Liver (tissue), 9 donors: ENCODE data around the gene SENP7. TPM values are rescaled to one million over a fixed set of nuclear protein-coding genes. Genes with fewer than 3 reads are reported as not detected.

Source experiments
- DNase-seq: peaks from one replicate; pipeline ENCODE4 v3.0.0-alpha.2; 2017; ENCODE audit warnings: low spot score
- H3K27ac ChIP-seq, 2 donors: one replicate each; pipeline ENCODE4 v1.7.0; 2013; ENCODE audit warnings: inconsistent platforms in 2 of 2, low read length in 2 of 2, control low read depth in 1 of 2, low read depth in 1 of 2, mild to moderate bottlenecking in 1 of 2
- H3K27me3 ChIP-seq, 4 donors: one replicate each; pipeline versions ENCODE4 v1.6.1 to v1.7.0; 2013; ENCODE audit warnings: low read length in 3 of 4, inconsistent platforms in 1 of 4, mild to moderate bottlenecking in 1 of 4, moderate library complexity in 1 of 4; ENCODE audit not compliant: control insufficient read depth in 4 of 4, insufficient read depth in 4 of 4
- H3K36me3 ChIP-seq, 4 donors: one replicate each; pipeline versions ENCODE4 v1.6.1 to v1.7.0; 2013; ENCODE audit warnings: low read length in 3 of 4, mild to moderate bottlenecking in 3 of 4, low read depth in 1 of 4, moderate library complexity in 1 of 4; ENCODE audit not compliant: control insufficient read depth in 4 of 4, insufficient read depth in 3 of 4
- H3K4me1 ChIP-seq, 4 donors: one replicate each; pipeline versions ENCODE4 v1.6.1 to v1.7.0; 2013; ENCODE audit warnings: low read length in 3 of 4, mild to moderate bottlenecking in 3 of 4, moderate library complexity in 1 of 4; ENCODE audit not compliant: control insufficient read depth in 4 of 4, insufficient read depth in 4 of 4
- H3K4me3 ChIP-seq, 3 donors: one replicate each; pipeline versions ENCODE4 v1.6.1 to v1.7.0; 2013; ENCODE audit warnings: low read length in 3 of 3, control low read depth in 1 of 3, low read depth in 1 of 3, mild to moderate bottlenecking in 1 of 3
- H3K9ac ChIP-seq, 2 donors: one replicate each; pipeline ENCODE4 v1.7.0; 2013; ENCODE audit warnings: low read length in 2 of 2, mild to moderate bottlenecking in 2 of 2, moderate library complexity in 2 of 2, control low read depth in 1 of 2, low read depth in 1 of 2
- H3K9me3 ChIP-seq, 4 donors: one replicate each; pipeline versions ENCODE4 v1.6.1 to v1.7.0; 2013; ENCODE audit warnings: low read length in 3 of 4; ENCODE audit not compliant: control insufficient read depth in 4 of 4
- EGR1 ChIP-seq, 2 donors: IDR thresholded peaks; 2 replicates each; pipeline ENCODE4 v1.6.1; 2016 to 2018; ENCODE audit warnings: antibody characterized with exemption in 2 of 2, low read depth in 2 of 2
- FOXA1 ChIP-seq: IDR thresholded peaks from 2 replicates; pipeline ENCODE4 v1.6.1; 2016; ENCODE audit warnings: antibody characterized with exemption
- FOXA2 ChIP-seq: IDR thresholded peaks from 2 replicates; pipeline ENCODE4 v1.6.1; 2016; ENCODE audit warnings: antibody characterized with exemption
- GABPA ChIP-seq, 2 donors: IDR thresholded peaks in 1 of 2; conservative IDR thresholded peaks in 1 of 2; 2 replicates each; pipeline ENCODE4 v1.6.1; 2016; ENCODE audit warnings: antibody characterized with exemption in 2 of 2, mild to moderate bottlenecking in 1 of 2, moderate library complexity in 1 of 2
- HNF4A ChIP-seq, 2 donors: conservative IDR thresholded peaks; 2 replicates each; pipeline ENCODE4 v1.6.1; 2016; ENCODE audit warnings: antibody characterized with exemption in 2 of 2, mild to moderate bottlenecking in 2 of 2
- JUND ChIP-seq, 2 donors: IDR thresholded peaks; 2 replicates each; pipeline ENCODE4 v1.6.1; 2016; ENCODE audit warnings: antibody characterized with exemption in 2 of 2
- NR2F2 ChIP-seq: IDR thresholded peaks from 2 replicates; pipeline ENCODE4 v1.6.1; 2016; ENCODE audit warnings: antibody characterized with exemption
- RAD21 ChIP-seq, 2 donors: IDR thresholded peaks; 2 replicates each; pipeline ENCODE4 v1.6.1; 2016; ENCODE audit warnings: antibody characterized with exemption in 2 of 2, mild to moderate bottlenecking in 2 of 2
- RXRA ChIP-seq, 2 donors: IDR thresholded peaks; 2 replicates each; pipeline ENCODE4 v1.6.1; 2017 to 2018; ENCODE audit warnings: antibody characterized with exemption in 2 of 2, mild to moderate bottlenecking in 1 of 2
- SP1 ChIP-seq: IDR thresholded peaks from 2 replicates; pipeline ENCODE4 v1.6.1; 2018; ENCODE audit warnings: antibody characterized with exemption, mild to moderate bottlenecking
- TAF1 ChIP-seq: conservative IDR thresholded peaks from 2 replicates; pipeline ENCODE4 v1.6.1; 2016; ENCODE audit warnings: antibody characterized with exemption, mild to moderate bottlenecking
- YY1 ChIP-seq: IDR thresholded peaks from 2 replicates; pipeline ENCODE4 v1.6.1; 2016; ENCODE audit warnings: antibody characterized with exemption, mild to moderate bottlenecking
- WGBS: extraction: QIAGEN DNeasy Blood & Tissue Kit; methylation state at CpG from one replicate; pipeline ENCODE4 v1.1.7; 2013; 5-methylcytosine and 5-hydroxymethylcytosine counted together
- polyA plus RNA-seq, 2 donors: library from polyadenylated mRNA; stranded (reverse) in 1 of 2; unstranded in 1 of 2; fragments of 200-250 nt in 1 of 2; fragments of >200 nt in 1 of 2; fragmentation: Nextera tagmentation in 1 of 2; extraction: Ambion mirVana in 1 of 2; gene quantifications; one replicate each; pipeline versions ENCODE4 v1.2.1 to v1.2.3, GENCODE V29; 2013 to 2015
- total RNA-seq, 2 donors: library from RNA; depleted of rRNA; stranded (reverse); fragments of >200 nt; gene quantifications; one replicate each; pipeline ENCODE4 v1.2.3, GENCODE V29; 2014
- TF ChIP-seq, protein P1 (sequence below): IDR thresholded peaks from 2 replicates; pipeline ENCODE4 v1.6.1; 2016; ENCODE audit warnings: antibody characterized with exemption, mild to moderate bottlenecking
- TF ChIP-seq, protein P2 (sequence below): IDR thresholded peaks from 2 replicates; pipeline ENCODE4 v1.6.1; 2016; ENCODE audit warnings: antibody characterized with exemption
- TF ChIP-seq, protein P3 (sequence below): IDR thresholded peaks from 2 replicates; pipeline ENCODE4 v1.6.1; 2016; ENCODE audit warnings: antibody characterized with exemption
- TF ChIP-seq, protein P4 (sequence below): IDR thresholded peaks from 2 replicates; pipeline ENCODE4 v1.6.1; 2016; ENCODE audit warnings: antibody characterized with exemption
- TF ChIP-seq, protein P5 (sequence below): fragments of 150-350 bp; IDR thresholded peaks from 2 replicates; pipeline ENCODE4 v1.5.1; 2017; ENCODE audit warnings: improper control_type of control experiment, low read depth, low read length; ENCODE audit not compliant: missing input control
- donor health status: healthy.
- donor health status: healthy.
- donor health status: healthy.
- donor health status: healthy.
- donor health status: healthy.

Gene SENP7
- total and polyA plus RNA-seq, 4 donors, result 1.9 to 18.5 (median 6.8) TPM

DNA sequence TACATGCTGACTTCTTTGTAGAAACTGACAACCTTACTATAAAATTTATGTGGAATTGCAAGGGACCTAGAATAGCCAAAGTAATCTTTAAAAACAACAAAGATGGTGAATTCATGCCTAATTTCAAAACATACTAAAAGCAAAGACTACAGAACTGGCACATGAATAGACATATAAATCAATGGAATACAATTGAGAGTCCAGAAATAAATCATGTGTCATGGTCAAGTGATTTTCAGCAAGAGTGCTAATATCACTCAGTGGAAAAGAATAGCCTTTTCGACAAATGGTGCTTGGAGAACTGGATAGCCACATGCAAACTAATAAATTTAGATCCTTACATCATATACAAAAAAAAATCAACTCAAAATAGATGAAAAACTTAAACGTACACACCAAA is 201.3 kb downstream of the SENP7 start:
- no peak for DNase-seq
- H3K4me3 ChIP-seq, result no peak overlapping the region
- H3K27me3 ChIP-seq, result no peaks in the 10 kb centered on the region
- no peaks in the 10 kb centered on the region for H3K4me1 ChIP-seq
- H3K9me3 ChIP-seq, result peaks cover 0 to 15% (median 3%) of the 10 kb centered on the region in 4 donors
- peaks cover 0 to 2% (median 0%) of the 10 kb centered on the region in 4 donors for H3K36me3 ChIP-seq
- no peak overlapping the region for H3K27ac ChIP-seq
- TF ChIP-seq FOXA1, result no peak
- TF ChIP-seq FOXA2, result no peak
- TF ChIP-seq GABPA (IDR thresholded peaks at IDR 0.05 in 1 of 2, conservative IDR thresholded peaks at IDR 0.05 in 1 of 2), result no peak
- TF ChIP-seq RXRA (IDR thresholded peaks at IDR 0.05), result no peak
- no peak for TF ChIP-seq EGR1 (IDR thresholded peaks at IDR 0.05; ENCODE audit: low read depth in 2 of 2)
- TF ChIP-seq, protein P1, sequence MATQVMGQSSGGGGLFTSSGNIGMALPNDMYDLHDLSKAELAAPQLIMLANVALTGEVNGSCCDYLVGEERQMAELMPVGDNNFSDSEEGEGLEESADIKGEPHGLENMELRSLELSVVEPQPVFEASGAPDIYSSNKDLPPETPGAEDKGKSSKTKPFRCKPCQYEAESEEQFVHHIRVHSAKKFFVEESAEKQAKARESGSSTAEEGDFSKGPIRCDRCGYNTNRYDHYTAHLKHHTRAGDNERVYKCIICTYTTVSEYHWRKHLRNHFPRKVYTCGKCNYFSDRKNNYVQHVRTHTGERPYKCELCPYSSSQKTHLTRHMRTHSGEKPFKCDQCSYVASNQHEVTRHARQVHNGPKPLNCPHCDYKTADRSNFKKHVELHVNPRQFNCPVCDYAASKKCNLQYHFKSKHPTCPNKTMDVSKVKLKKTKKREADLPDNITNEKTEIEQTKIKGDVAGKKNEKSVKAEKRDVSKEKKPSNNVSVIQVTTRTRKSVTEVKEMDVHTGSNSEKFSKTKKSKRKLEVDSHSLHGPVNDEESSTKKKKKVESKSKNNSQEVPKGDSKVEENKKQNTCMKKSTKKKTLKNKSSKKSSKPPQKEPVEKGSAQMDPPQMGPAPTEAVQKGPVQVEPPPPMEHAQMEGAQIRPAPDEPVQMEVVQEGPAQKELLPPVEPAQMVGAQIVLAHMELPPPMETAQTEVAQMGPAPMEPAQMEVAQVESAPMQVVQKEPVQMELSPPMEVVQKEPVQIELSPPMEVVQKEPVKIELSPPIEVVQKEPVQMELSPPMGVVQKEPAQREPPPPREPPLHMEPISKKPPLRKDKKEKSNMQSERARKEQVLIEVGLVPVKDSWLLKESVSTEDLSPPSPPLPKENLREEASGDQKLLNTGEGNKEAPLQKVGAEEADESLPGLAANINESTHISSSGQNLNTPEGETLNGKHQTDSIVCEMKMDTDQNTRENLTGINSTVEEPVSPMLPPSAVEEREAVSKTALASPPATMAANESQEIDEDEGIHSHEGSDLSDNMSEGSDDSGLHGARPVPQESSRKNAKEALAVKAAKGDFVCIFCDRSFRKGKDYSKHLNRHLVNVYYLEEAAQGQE, result no peak
- TF ChIP-seq, protein P2, sequence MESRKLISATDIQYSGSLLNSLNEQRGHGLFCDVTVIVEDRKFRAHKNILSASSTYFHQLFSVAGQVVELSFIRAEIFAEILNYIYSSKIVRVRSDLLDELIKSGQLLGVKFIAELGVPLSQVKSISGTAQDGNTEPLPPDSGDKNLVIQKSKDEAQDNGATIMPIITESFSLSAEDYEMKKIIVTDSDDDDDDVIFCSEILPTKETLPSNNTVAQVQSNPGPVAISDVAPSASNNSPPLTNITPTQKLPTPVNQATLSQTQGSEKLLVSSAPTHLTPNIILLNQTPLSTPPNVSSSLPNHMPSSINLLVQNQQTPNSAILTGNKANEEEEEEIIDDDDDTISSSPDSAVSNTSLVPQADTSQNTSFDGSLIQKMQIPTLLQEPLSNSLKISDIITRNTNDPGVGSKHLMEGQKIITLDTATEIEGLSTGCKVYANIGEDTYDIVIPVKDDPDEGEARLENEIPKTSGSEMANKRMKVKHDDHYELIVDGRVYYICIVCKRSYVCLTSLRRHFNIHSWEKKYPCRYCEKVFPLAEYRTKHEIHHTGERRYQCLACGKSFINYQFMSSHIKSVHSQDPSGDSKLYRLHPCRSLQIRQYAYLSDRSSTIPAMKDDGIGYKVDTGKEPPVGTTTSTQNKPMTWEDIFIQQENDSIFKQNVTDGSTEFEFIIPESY, result no peak
- no peak for TF ChIP-seq JUND (IDR thresholded peaks at IDR 0.05)
- no peak for TF ChIP-seq TAF1
- TF ChIP-seq, protein P3, sequence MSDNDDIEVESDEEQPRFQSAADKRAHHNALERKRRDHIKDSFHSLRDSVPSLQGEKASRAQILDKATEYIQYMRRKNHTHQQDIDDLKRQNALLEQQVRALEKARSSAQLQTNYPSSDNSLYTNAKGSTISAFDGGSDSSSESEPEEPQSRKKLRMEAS, result no peak
- no peak for TF ChIP-seq RAD21 (IDR thresholded peaks at IDR 0.05)
- no peak for TF ChIP-seq HNF4A (conservative IDR thresholded peaks at IDR 0.05)
- TF ChIP-seq NR2F2, result no peak
- TF ChIP-seq, protein P4, sequence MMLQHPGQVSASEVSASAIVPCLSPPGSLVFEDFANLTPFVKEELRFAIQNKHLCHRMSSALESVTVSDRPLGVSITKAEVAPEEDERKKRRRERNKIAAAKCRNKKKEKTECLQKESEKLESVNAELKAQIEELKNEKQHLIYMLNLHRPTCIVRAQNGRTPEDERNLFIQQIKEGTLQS, result no peak
- TF ChIP-seq SP1, result no peak
- H3K9ac ChIP-seq, result no peak overlapping the region
- 86% methylated on average over 2 of the region's 2 CpGs for WGBS

DNA sequence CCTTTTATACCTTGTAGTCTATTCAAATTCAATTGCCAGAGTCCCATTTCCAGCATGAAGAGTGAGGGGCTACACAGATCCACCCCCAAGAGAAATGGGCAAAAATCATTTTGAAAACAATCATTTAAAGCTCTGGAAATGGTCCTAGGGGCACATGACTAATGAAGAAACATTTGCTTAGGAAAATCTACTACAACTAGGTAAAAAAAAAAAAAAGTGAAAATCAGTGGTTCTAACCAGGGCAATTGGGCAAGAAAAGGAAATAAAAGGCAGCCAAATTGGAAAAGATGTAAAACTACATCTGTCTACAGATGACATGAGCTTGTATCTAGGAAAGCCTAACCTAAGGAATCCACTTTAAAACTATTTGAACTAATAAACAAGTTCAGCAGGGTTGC is 202.0 kb downstream of the SENP7 start:
- no peak overlapping the region for H3K9ac ChIP-seq
- H3K36me3 ChIP-seq, result peaks cover 0 to 2% (median 0%) of the 10 kb centered on the region in 4 donors
- no peak for DNase-seq
- H3K4me1 ChIP-seq, result no peaks in the 10 kb centered on the region
- H3K9me3 ChIP-seq, result peaks cover 0 to 15% (median 3%) of the 10 kb centered on the region in 4 donors
- no peaks in the 10 kb centered on the region for H3K27me3 ChIP-seq
- no peak overlapping the region for H3K27ac ChIP-seq
- no peak overlapping the region for H3K4me3 ChIP-seq
- TF ChIP-seq RAD21 (IDR thresholded peaks at IDR 0.05) (no peak), HNF4A (conservative IDR thresholded peaks at IDR 0.05) (no peak), NR2F2 (no peak), FOXA2 (no peak), YY1 (no peak)
- TF ChIP-seq, protein P1, result no peak
- TF ChIP-seq, protein P3, result no peak
- TF ChIP-seq, protein P5, sequence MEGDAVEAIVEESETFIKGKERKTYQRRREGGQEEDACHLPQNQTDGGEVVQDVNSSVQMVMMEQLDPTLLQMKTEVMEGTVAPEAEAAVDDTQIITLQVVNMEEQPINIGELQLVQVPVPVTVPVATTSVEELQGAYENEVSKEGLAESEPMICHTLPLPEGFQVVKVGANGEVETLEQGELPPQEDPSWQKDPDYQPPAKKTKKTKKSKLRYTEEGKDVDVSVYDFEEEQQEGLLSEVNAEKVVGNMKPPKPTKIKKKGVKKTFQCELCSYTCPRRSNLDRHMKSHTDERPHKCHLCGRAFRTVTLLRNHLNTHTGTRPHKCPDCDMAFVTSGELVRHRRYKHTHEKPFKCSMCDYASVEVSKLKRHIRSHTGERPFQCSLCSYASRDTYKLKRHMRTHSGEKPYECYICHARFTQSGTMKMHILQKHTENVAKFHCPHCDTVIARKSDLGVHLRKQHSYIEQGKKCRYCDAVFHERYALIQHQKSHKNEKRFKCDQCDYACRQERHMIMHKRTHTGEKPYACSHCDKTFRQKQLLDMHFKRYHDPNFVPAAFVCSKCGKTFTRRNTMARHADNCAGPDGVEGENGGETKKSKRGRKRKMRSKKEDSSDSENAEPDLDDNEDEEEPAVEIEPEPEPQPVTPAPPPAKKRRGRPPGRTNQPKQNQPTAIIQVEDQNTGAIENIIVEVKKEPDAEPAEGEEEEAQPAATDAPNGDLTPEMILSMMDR, result no peak
